GM19452 (cell line): Measurements from ENCODE around the gene RNASEH2A.

Experiments used
- ATAC-seq: cut with Tn5 transposase; IDR thresholded peaks from one replicate; pipeline ENCODE4 v1.9.1; 2021; ENCODE audit not compliant: unreplicated experiment

RNASEH2A gene

DNA sequence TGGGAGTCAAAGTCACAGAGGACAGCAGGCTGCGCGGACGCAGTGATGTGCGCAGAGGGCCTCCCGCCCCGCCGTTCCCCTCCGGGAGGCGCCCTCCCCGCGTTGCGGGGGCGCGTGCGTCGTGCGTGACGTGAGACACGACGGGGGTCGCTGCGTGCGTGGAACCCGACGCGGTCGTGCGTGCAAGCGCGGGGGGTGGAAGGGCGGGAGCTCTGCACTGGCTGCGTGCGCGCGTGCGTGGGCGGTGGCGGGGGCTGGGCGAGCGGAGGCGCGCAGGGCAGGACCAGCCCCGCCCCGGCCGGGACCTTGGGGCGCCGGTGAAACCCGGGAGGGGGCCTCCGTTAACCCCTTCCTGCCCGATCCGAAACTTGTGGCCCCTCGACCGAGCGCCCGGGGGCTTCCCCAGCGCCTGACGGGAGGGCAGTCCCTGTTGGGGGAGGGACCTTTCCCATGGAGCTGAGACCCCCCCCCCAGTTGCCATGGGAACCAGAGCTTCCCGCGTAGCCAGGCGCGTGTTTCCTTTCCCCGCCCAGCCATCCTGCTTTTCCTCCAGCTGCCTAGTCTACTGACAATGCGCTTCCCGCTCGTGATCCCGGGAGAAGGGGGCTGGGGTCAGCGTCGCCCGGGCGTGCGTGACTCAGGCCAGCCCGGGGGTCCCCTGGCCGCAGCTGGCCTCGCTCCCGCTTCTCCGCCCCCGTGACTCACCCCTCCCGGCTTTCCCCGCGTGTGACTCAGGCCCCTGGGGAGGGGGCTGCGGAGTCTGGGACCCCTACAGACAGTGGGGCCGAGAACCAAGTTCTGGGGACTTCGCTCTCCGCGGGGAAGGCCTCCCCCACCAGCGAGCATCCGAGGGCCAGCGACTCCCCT is 23.7 kb upstream of the RNASEH2A start:
- ATAC-seq, result peak; percentile 37

DNA sequence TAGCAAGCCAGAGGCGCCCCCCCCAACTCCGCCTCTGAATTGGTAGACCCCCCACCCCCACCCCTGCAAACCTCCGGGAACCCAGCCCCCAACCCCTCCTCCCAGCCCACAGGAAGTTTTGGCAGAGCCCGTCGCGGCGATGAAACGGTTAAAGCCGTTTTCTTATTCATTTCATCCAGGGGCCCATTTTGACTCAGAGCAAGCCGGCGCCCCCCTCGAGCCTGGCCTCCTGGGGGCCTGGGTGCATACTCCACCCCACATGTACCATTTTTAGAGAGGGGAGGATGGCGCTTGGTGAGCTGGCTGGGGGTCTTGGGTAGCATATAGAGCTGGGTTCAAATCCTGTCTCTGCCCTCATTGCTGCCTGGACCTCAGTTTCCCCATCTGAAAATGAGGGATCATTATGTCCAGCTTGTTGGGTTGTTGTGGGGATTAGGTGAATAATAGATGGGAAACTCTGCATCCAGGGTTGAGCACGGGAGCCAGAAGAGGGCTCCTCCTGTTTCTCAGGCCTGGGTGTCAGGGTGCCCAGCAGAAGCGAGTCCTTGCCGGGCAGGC is 23.0 kb upstream of the RNASEH2A start:
- no peak for ATAC-seq

DNA sequence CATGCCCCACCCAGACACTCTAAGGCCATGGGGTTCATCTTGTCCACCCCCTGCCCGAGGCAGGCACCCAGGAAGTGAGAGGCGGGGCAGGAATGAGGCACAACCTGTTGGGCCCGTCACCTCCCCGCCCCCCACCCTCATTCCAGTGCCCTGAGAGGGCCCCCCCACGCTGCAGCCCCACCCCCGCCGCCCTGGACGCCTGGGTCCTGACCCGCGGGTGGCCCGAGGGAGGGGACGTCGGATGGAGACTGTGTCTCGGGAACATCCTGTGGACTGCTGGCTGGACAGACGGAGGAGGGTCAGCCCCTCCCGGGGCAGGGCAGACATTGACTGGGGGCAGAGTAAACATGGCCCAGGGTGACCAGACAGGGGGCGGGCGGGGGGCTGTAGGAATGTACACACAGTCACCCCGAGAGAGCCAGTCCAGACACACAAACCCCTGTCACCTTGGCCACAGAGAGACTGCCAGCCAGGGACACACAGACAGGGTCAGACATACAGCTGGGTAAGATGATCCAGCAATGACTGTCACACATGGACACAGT is 22.5 kb upstream of the RNASEH2A start:
- ATAC-seq, result no peak

DNA sequence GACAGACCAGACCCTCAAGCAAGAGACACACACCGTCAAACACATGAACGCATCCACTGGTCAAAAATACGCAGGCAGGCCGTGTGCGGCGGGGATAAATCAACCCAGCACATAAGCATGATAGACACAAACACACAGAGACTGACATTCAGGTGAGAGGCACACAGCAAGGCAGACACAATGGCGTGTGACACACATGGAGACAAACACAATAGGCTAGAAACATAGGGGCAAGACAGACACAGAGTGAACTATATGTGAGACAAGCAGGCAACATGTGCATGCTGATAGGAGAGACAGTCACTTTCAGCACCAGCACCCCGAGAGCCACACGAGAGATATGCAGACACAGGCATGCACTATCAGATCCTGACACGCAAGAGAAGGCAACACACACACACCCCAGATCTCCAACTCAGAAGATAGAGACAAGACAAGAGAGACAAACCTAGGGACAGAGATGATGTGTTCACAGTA is 22.0 kb upstream of the RNASEH2A start:
- no peak for ATAC-seq

DNA sequence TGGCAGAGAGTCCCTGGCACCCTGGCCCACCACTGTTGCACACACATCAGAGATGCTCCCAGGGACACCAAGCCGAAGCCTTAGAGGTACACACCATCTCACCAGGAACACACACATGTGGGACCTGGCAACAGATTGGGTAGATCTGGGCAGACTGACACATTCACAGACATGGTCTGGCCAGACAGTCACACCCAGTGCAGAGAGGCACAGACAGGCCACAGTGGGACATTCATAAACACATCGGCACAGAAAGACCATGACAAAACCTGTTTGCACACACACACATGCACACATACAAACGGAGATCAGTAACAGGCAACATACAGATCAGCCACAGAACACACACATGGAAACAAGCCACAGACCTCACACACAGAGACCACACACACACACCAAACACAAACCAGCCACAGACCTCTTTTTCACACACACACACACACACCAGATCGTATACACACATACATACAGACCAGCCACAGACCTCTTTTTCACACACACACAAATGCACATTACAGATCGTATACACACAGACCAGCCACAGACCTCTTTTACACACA is 21.4 kb upstream of the RNASEH2A start:
- no peak for ATAC-seq

DNA sequence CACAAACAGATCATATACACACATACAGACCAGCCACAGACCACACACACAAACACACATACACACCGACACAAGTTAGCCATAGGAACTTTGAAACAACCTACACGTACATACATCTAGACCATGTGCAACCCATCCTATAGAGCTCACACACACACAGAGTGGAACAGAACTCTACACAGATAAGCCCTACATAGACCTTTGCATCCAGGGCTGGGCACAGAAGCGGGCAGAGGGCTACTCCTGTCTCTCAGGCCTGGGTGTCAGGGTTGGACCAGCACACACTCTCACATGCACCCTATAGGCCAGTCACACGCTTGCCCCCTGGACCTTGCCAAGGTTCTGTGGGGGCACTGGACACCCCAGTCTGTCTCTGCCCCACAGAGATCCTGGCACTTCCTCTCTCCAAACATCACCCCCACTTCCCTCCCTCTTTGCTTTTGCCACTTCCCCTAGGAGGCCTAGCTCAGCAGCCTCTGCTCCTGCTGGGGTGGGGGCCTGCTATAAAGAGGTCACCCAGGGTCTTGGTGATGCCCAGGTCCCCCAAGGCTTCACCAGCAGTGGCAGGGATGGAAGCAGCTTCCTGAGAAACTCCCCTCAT is 20.9 kb upstream of the RNASEH2A start:
- ATAC-seq, result no peak

DNA sequence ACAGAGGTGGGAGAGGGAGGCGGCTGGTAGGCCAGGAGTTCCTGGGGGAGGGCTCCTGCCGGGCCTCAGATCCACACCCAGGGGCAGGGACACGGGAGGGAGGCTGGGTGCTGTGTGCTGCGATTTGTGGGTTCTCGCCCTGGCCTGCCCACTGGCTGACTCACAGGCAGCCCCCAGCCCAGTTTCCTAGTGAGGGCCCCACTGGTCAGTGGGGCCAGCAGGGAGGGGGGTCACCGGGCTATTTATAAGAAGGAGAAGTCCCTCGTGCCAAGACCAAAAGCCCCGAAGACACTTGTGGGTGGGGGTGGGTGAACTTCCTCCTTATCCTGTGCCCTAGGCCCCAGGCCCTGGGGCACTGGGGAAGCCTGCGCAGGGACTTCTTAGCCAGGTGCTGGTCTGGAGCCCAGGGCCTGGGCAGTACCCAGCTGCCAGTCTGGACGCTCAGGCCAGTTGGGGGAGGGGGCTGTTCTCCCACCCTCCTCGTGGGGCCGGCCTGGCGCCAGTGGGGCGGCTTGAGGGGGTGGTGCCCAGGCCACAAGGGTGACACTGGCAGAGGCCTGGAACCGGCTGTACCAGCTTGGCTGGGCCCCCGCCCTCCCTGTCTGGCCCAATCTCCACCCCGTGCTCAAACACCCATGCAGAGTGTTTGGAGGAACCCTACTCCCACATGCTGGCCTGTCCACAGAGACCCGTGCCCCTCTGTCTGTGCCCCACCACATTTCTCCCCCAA is 20.1 kb upstream of the RNASEH2A start:
- no peak for ATAC-seq

DNA sequence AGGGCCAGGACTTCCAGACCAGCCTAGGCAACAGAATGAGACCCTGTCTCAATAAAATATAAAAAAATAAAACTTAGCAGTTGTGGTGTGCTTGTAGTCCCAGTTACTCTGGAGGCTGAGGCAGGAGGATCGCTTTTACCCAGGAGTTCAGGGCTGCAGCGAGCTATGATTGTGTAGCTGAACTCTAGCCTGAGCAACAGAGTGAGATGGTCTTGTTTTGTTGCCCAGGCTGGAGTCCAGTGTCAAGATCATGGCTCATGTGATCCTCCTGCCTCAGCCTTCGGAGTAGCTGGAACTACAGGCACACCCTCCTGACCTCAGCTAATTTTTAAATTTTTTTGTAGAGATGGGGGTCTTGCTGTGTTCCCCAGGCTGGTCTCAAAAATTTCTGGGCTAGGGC is 19.4 kb upstream of the RNASEH2A start:
- ATAC-seq, result no peak

DNA sequence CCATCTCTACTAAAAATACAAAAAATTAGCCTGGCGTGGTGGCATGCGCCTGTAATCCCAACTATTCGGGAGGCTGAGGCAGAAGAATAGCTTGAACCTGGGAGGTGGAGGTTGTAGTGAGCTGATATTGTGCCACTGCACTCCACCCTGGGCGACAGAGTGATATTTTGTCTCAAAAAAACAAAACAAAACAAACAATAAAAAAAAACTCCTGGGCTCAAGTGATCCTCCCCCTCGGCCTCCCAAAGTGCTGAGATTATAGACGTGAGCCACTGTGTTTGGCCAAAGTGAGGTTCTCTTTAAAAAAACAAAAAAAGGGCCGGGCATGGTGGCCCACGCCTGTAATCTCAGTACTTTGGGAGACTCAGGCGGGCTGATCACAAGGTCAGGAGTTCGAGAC is 18.9 kb upstream of the RNASEH2A start:
- no peak for ATAC-seq

DNA sequence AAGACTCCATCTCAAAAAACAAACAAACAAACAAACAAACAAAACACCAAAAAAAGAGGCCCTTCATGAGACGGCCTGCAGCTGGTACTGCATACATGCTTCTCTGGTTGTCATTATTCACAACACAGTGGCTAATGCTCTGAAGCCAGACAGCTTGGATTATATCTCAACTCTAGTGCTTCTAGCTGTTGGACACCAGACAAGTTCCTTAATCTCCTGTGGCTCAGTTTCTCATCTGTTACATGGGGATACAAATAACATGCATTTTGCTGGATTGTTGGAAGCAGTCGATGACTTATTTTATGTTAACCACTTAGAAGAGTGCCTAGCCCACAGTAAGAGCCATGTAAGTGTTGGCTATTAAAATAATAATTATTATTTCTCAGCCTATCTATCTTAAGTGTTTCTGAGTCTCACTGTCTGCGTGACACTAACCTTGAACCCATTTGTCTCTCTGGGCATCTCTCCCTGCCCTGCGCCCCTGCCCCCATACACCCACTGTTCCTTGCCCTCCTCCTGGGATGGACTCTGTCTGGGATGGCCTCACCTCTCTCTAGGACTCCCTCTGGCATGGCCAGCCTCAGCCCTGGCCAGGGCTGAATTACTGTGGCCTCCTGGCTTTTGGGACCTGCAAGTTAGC is 18.2 kb upstream of the RNASEH2A start:
- no peak for ATAC-seq

DNA sequence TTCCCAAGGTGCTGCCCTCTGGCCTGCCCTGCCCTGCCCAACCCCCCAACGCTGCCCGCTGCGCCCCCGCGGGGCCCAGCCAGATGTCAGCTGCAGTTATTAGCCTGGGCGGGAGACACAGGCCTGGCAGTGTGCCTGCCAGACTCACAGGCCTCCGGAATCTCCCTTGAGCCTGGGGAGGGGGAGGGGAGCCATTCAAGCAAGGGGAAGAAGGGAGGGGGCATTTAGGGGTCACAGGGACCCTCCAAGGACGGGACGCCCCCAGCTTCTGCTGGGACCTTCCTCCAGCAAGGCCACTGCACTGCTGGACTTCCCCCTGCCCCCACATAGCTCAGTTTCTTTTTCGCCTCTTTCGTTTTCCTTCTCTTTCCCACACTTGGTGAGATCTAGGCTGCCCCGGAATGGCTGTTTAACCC is 17.7 kb upstream of the RNASEH2A start:
- ATAC-seq, result no peak

DNA sequence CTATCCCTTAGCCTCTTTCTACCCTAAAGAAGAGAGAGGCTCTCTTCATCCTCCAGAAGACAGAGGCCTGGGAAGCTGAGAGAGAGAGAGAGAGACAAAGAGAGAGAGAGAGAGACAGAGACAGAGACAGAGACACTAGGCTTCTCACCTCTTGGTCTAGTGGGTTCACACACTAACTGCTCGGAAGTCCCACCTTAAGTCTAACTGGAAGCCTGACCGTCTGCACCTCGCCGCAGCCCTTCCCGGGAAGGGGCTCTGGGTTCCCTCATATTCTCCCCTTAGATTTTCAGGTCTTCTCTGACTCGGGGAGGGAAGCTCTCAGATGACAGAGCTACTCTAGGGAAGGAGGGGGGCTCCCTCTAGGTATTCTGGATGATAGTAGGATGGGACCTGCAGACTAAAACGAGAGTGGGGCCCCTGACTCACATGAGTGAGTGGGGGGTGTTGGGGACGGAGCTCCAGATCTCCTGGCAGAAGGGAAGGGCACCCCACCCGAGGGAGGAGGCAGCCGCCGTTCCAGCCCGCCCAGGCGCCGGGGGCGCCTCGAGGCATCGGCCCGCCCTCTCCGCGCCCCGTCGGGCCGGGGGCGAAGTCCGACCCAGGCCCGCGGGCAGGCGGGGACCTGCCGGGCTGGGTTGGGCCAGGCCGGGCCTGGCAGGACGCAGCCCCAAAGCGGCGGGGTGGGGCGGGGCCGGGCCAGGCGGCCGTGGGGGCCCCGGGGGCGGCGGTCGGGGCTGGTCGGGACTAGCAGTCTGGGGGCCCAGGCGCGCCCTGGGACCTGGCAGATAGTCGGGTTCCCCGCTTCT is 17.1 kb upstream of the RNASEH2A start:
- ATAC-seq, result no peak

DNA sequence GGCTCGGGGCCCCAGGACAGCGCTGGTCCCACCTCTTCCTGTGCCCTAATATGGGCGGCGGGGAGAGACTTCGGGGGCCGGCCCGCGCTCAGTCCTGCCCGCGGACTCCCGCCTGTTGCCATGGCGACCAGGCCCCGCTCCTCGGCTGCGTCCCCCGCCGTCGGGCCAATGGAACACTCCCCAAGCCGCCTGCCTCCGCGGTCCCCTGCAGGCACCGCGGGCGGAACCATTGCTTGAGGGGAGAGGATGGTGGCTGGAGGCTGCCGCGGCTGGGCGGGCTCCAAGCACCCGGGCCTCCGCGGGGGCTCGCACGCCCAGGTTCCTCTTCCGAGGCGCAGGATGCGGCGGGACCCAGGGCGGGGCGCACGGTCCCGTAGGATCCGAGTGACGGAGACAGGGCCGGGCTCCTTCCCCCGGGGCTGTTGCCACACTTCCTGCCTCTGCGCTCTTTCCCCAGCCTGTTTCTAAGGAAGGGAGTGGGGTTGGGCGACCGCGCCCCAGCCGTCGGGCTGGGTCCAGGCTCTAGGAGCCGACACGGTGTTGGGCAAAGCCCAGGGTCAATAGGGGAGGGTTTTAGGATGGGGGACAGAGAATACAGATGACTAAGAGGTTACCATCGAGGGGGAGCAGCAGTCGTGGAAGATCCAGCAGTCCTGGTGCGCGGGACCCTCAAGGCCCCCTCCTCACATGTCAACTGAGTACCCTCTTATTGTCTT is 16.3 kb upstream of the RNASEH2A start:
- peak; percentile 43 for ATAC-seq

DNA sequence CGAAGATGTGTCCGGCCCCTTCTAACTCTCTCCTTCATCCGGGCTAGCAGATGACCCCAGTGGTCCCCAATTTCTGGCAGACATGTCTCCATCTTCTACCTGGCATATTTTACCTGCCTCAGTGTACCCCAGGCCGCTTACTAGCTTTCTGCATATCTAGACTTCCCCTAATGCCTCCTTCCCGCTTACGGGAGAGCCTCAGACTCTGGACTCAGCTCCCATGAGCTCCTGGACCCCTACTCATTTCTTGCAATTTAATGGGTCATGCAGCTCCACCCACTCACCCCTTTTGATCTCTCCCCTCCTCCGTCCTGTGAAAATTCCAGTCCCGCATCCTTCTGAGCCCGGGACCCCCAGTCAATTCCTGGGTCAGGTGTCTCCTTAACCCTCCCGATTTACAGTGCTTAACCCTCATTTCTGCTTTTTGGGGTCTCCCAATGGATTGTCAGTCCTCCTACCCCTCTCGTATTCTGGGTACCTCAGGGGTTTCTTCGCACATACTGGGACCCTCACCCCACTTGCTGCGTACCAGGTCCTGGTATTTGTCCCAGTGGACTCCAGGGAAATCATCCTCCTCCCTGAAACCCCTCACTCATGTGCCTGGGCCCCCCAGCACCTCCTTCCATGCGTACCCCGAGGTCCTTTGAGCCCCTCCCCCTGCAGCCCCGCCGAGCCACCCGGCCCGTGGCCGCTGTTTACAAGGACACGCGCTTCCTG is 15.6 kb upstream of the RNASEH2A start:
- no peak for ATAC-seq

DNA sequence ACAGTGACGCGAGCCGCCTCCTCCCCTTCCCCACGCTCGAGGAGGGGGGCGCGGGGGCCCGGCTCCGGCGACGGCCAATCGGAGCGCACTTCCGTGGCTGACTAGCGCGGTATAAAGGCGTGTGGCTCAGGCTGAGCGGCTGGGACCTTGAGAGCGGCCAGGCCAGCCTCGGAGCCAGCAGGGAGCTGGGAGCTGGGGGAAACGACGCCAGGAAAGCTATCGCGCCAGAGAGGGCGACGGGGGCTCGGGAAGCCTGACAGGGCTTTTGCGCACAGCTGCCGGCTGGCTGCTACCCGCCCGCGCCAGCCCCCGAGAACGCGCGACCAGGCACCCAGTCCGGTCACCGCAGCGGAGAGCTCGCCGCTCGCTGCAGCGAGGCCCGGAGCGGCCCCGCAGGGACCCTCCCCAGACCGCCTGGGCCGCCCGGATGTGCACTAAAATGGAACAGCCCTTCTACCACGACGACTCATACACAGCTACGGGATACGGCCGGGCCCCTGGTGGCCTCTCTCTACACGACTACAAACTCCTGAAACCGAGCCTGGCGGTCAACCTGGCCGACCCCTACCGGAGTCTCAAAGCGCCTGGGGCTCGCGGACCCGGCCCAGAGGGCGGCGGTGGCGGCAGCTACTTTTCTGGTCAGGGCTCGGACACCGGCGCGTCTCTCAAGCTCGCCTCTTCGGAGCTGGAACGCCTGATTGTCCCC is 14.9 kb upstream of the RNASEH2A start, which contains the start of gene JUNB:
JUNB (plus strand) TSS at position 142 of the 706 bp plus-strand sequence; CDS start at position 428, 286 bp downstream.
- peak; percentile 21 for ATAC-seq

DNA sequence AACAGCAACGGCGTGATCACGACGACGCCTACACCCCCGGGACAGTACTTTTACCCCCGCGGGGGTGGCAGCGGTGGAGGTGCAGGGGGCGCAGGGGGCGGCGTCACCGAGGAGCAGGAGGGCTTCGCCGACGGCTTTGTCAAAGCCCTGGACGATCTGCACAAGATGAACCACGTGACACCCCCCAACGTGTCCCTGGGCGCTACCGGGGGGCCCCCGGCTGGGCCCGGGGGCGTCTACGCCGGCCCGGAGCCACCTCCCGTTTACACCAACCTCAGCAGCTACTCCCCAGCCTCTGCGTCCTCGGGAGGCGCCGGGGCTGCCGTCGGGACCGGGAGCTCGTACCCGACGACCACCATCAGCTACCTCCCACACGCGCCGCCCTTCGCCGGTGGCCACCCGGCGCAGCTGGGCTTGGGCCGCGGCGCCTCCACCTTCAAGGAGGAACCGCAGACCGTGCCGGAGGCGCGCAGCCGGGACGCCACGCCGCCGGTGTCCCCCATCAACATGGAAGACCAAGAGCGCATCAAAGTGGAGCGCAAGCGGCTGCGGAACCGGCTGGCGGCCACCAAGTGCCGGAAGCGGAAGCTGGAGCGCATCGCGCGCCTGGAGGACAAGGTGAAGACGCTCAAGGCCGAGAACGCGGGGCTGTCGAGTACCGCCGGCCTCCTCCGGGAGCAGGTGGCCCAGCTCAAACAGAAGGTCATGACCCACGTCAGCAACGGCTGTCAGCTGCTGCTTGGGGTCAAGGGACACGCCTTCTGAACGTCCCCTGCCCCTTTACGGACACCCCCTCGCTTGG is 14.1 kb upstream of the RNASEH2A start:
- no peak for ATAC-seq

DNA sequence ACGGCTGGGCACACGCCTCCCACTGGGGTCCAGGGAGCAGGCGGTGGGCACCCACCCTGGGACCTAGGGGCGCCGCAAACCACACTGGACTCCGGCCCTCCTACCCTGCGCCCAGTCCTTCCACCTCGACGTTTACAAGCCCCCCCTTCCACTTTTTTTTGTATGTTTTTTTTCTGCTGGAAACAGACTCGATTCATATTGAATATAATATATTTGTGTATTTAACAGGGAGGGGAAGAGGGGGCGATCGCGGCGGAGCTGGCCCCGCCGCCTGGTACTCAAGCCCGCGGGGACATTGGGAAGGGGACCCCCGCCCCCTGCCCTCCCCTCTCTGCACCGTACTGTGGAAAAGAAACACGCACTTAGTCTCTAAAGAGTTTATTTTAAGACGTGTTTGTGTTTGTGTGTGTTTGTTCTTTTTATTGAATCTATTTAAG is 13.5 kb upstream of the RNASEH2A start:
- ATAC-seq, result no peak
